ENCODE measurements around the gene MVB12B. TPM values are rescaled to one million over a fixed set of nuclear protein-coding genes. Genes with fewer than 3 reads are reported as not detected.
"Not testable (repeated sequence)": the region's sequence is repeated elsewhere in the genome, so short reads cannot be mapped to it uniquely, and the experiment has no call there.

MVB12B gene
- total RNA-seq, 2 donors from 2014 or later: 5.9 to 8.7 TPM

DNA sequence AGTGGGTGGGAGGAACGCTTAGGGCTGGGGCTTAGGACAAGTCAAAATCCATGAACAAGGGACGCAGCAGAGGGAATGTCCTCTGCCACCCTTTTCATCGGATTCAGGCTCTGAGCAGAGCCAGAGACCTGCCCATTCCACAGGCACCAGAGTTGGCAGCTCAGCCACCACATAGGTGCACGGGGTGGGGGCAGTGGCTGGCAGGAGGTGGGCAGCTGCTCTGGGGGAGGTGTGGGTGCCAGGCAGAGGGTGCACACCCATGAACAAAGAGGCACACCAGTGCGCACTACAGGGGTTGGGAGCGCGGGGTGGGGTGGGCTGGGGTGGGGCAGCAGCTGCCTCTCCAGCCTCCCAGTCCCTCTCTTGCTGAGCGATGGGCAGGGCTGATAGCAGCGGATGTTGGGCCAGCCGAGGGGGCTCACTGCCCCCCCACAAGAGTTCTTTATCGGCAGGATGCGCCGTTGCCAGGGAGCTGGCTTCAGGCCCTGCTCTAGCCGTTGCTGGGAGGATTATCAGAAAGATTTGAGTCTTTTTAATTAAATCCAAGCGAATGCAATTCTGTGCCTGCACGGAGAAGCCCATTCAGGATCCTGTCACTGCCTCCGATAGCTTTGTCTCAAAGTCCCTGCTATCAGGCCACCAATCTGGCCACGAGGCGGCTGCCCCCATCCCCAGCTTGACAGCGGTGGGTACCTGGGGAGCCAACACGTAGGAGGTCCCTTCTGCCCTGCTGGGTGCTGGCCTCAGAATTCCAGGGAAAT, 222.8 kb downstream of the MVB12B start:
- TF ChIP-seq, protein P1, sequence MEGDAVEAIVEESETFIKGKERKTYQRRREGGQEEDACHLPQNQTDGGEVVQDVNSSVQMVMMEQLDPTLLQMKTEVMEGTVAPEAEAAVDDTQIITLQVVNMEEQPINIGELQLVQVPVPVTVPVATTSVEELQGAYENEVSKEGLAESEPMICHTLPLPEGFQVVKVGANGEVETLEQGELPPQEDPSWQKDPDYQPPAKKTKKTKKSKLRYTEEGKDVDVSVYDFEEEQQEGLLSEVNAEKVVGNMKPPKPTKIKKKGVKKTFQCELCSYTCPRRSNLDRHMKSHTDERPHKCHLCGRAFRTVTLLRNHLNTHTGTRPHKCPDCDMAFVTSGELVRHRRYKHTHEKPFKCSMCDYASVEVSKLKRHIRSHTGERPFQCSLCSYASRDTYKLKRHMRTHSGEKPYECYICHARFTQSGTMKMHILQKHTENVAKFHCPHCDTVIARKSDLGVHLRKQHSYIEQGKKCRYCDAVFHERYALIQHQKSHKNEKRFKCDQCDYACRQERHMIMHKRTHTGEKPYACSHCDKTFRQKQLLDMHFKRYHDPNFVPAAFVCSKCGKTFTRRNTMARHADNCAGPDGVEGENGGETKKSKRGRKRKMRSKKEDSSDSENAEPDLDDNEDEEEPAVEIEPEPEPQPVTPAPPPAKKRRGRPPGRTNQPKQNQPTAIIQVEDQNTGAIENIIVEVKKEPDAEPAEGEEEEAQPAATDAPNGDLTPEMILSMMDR (IDR thresholded peaks at IDR 0.05): no peak
- Histone ChIP-seq H3K27ac (no peak overlapping the region), H3K9me3 (no peaks in the 10 kb centered on the region), H3K4me1 (no peaks in the 10 kb centered on the region), H3K4me3 (no peak overlapping the region), H3K36me3 (no peaks in the 10 kb centered on the region), H3K27me3 (no peaks in the 10 kb centered on the region)
- no peak for DNase-seq (ENCODE audit: low spot score)

DNA sequence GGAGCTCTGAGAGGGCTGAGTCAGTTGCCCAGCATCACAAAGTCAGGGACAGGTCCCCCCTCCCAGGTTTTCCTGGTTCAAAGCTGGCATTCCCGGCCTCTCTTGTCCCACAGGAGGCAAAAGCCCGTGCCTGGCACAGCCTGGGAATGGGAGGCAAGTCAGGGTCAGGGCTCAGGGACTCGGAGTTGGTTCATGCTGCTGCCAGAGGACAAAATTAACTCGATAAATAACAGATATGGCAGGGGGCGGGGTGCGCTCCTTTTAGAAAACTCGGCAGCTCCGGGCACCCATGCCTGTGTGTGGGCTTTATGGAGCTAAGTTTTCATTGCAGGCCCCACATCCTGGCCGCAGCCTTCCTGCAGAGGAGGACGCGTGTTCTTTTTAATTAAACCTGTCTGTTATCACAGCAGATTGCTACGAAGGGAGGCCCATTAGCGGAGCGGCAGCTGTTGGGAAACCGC, 224.3 kb downstream of the MVB12B start:
- no peak for DNase-seq (ENCODE audit: low spot score)
- Histone ChIP-seq H3K9me3 (no peaks in the 10 kb centered on the region), H3K4me1 (no peaks in the 10 kb centered on the region), H3K4me3 (no peak overlapping the region), H3K36me3 (no peaks in the 10 kb centered on the region), H3K27ac (no peak overlapping the region), H3K27me3 (no peaks in the 10 kb centered on the region)
- TF ChIP-seq, protein P1 (IDR thresholded peaks at IDR 0.05): no peak

DNA sequence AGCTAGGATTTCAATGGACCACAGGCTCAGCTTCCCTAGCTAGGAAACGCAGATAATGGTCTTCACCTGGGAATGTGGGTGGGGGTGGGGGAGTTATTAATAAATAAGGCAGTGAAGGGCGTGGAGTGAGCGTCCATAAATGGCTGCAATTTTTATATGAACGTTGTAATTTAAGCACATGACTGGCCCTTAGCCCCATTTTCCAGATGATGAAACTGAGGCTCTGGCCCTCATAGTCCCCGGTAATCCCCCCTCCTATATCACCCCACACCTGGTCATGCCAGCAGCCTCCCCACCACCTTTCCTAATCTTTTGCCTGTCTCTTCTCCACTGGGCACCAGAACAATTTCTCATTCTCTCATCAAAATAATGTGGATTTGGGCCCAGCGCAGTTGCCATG, 225.2 kb downstream of the MVB12B start:
- H3K27me3 ChIP-seq: no peaks in the 10 kb centered on the region
- H3K27ac ChIP-seq: no peak overlapping the region
- TF ChIP-seq, protein P1 (IDR thresholded peaks at IDR 0.05): no peak
- H3K4me1 ChIP-seq: no peaks in the 10 kb centered on the region
- H3K9me3 ChIP-seq: no peaks in the 10 kb centered on the region
- no peak overlapping the region for H3K4me3 ChIP-seq
- H3K36me3 ChIP-seq: no peaks in the 10 kb centered on the region
- no peak for DNase-seq (ENCODE audit: low spot score)

DNA sequence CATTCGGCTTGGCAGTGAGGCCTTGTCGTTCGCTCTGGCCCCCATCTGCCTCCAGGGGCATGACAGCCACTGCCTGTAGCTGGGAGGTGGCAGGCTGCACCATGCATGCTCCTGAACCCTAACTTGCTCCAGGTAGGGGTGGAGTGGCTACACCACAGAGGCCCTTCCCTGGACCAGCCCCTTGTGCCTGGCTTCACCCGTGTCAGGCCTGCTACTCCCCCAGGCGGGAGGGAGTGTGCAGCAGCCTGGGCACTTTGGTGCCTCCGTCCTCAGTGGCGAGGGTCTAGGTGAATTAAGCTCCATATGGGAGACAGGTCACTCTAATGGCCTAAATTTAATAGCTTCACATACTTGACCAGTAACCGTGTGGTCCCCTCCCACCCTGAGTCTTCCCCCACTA, 227.7 kb downstream of the MVB12B start:
- no peak overlapping the region for H3K27ac ChIP-seq
- H3K36me3 ChIP-seq: no peaks in the 10 kb centered on the region
- no peaks in the 10 kb centered on the region for H3K27me3 ChIP-seq
- H3K4me1 ChIP-seq: no peaks in the 10 kb centered on the region
- H3K4me3 ChIP-seq: no peak overlapping the region
- DNase-seq (ENCODE audit: low spot score): no peak
- TF ChIP-seq, protein P1 (IDR thresholded peaks at IDR 0.05): no peak
- no peaks in the 10 kb centered on the region for H3K9me3 ChIP-seq

DNA sequence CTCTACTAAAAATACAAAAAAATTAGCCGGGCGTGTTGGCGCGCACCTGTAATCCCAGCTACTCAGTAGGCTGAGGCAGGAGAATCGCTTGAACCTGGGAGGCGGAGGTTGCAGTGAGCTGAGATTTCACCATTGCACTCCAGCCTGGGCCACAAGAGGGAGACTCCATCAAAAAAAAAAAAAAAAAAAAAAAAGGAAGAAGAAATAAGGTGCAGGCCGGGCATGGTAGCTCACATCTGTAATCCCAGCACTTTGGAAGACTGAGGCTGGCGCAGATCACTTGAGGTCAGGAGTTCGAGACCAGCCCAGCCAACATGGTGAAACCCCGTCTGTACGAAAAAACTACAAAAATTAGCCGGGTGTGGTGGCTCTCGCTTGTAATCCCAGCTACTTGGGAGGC, 228.8 kb downstream of the MVB12B start:
- not testable (repeated sequence) for H3K27me3 ChIP-seq; H3K9me3 ChIP-seq; H3K4me1 ChIP-seq; H3K4me3 ChIP-seq; DNase-seq (ENCODE audit: low spot score); H3K36me3 ChIP-seq; H3K27ac ChIP-seq
